Tibial artery (tissue), 4 donors: ENCODE results near the gene KAT2B.

Experiments used
- DNase-seq, 2 donors: peaks; one replicate each; pipeline ENCODE4 v3.0.0-alpha.2; 2019
- H3K27ac ChIP-seq, 2 donors: fragments of 200-600 bp; sonication (generic) in 1 of 2; 1 replicate in 1 of 2; 2 replicates in 1 of 2; pipeline ENCODE4 v1.5.1; 2018 to 2019; ENCODE audit warnings: mild to moderate bottlenecking in 1 of 2
- H3K27me3 ChIP-seq, 2 donors: fragments of 200-600 bp; sonication (generic) in 1 of 2; one replicate each; pipeline versions ENCODE4 v1.5.1 to v1.6.0; 2016 to 2019
- H3K36me3 ChIP-seq, 3 donors: fragments of 200-600 bp; sonication (generic) in 2 of 3; one replicate each; pipeline ENCODE4 v1.5.1; 2016 to 2019; ENCODE audit warnings: mild to moderate bottlenecking in 2 of 3
- H3K4me1 ChIP-seq, 4 donors: fragments of 200-600 bp; sonication (generic) in 2 of 4; 1 replicate in 3 of 4; 2 replicates in 1 of 4; pipeline ENCODE4 v1.5.1; 2016 to 2019
- H3K4me3 ChIP-seq, 2 donors: fragments of 200-600 bp; sonication (generic) in 1 of 2; 1 replicate in 1 of 2; 2 replicates in 1 of 2; pipeline ENCODE4 v1.5.1; 2018 to 2019; ENCODE audit warnings: mild to moderate bottlenecking in 2 of 2
- H3K9me3 ChIP-seq, 3 donors: fragments of 200-600 bp; sonication (generic) in 1 of 3; one replicate each; pipeline ENCODE4 v1.5.1; 2016 to 2019
- intact Hi-C: fragments of 100-400 bp; cut with DNase I; formaldehyde crosslinking; loops from one replicate; pipeline ENCODE4 v1.15.0; 2023; ENCODE audit warnings: low total_unique reads
- TF ChIP-seq, protein P1 (sequence below), 2 experiments: fragments of 200-600 bp in 1 of 2; fragments of 450-650 bp in 1 of 2; IDR thresholded peaks; one replicate each; pipeline ENCODE4 v1.5.1; 2017 to 2019; ENCODE audit warnings: antibody characterized with exemption in 2 of 2, mild to moderate bottlenecking in 1 of 2, moderate library complexity in 1 of 2

Gene KAT2B

DNA sequence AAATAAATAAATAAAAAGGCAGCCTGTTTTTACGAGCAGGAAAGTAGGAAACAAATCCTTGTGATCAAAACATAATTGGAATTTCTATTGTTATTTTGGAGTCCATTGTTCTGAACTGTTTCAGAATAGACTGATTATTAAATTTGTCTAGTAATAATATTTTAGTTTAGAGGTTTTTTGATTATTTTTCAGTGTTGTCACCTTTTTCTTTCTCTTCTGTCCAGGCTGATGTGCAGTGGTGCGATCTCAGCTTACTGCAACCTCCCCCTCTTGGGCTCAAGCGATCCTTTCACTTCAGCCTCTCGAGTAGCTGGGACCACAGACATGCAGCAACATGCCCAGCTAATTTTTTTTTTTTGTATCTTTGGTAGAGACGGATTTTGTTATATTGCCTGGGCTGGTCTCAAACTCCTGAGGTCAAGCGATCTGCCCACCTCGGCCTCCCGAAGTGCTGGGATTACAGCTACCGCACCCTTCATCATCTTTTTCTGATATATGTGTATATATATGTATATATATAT is 38.0 kb downstream of the KAT2B start:
- Histone ChIP-seq H3K9me3 (no peaks in the 10 kb centered on the region), H3K27ac (no peak overlapping the region), H3K4me3 (no peak overlapping the region), H3K36me3 (peaks cover 0 to 8% (median 0%) of the 10 kb centered on the region in 3 donors), H3K4me1 (peaks cover 0 to 21% (median 7%) of the 10 kb centered on the region in 4 donors), H3K27me3 (no peaks in the 10 kb centered on the region)
- DNase-seq, result no peak
- intact Hi-C loops, result no loop called here
- TF ChIP-seq, protein P1, sequence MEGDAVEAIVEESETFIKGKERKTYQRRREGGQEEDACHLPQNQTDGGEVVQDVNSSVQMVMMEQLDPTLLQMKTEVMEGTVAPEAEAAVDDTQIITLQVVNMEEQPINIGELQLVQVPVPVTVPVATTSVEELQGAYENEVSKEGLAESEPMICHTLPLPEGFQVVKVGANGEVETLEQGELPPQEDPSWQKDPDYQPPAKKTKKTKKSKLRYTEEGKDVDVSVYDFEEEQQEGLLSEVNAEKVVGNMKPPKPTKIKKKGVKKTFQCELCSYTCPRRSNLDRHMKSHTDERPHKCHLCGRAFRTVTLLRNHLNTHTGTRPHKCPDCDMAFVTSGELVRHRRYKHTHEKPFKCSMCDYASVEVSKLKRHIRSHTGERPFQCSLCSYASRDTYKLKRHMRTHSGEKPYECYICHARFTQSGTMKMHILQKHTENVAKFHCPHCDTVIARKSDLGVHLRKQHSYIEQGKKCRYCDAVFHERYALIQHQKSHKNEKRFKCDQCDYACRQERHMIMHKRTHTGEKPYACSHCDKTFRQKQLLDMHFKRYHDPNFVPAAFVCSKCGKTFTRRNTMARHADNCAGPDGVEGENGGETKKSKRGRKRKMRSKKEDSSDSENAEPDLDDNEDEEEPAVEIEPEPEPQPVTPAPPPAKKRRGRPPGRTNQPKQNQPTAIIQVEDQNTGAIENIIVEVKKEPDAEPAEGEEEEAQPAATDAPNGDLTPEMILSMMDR (IDR thresholded peaks at IDR 0.05), result no peak

- no peaks in the 10 kb centered on the region for H3K27me3 ChIP-seq
- H3K9me3 ChIP-seq, result no peaks in the 10 kb centered on the region
- DNase-seq, result no peak
- H3K27ac ChIP-seq, result no peak overlapping the region
- H3K4me3 ChIP-seq, result no peak overlapping the region
- peaks cover 0 to 5% (median 0%) of the 10 kb centered on the region in 3 donors for H3K36me3 ChIP-seq
- intact Hi-C loops, result no loop called here
- TF ChIP-seq, protein P1 (IDR thresholded peaks at IDR 0.05), result no peak
- peaks cover 0 to 18% (median 7%) of the 10 kb centered on the region in 4 donors for H3K4me1 ChIP-seq
These were observed 39.4 kb downstream of the KAT2B start for GRCh38 chr3:20079621-20080020.

DNA sequence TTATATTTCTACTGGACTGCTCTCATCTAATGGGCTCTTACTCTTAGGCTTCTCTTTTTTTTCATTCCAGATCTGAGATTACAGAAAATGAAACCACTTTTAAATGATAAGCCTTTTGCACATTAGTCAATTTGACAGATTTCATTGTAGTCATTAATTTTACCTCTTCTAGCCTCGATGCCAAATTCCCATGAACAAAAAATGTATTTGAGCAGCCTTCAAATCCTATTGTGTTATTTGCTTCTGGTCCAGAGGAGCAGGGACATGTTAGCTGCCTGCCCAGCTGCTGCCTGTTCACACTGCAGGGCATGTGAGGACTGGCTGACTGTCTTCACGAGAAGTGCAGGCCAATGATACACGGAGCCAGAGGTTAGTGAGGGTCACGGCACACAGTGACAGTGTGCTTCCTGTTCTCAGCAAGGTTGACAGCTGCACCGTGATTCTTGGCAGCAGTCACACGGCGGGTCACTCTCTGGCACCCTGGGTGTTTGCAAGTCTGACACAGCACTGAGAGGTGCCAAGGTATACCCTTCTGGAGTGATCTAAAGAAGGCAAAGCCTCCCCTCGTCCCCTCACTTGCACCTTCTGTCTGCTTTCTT is 40.8 kb downstream of the KAT2B start:
- Histone ChIP-seq H3K9me3 (no peaks in the 10 kb centered on the region), H3K36me3 (peaks cover 0 to 5% (median 2%) of the 10 kb centered on the region in 3 donors), H3K4me3 (no peak overlapping the region), H3K27ac (no peak overlapping the region), H3K27me3 (no peaks in the 10 kb centered on the region), H3K4me1 (peaks cover 0 to 14% (median 7%) of the 10 kb centered on the region in 4 donors)
- peak in 1 of 2 donors; percentile 69 for DNase-seq
- intact Hi-C loops, result no loop called here
- TF ChIP-seq, protein P1 (IDR thresholded peaks at IDR 0.05), result no peak

GRCh38 chr3:20083253-20083652 is 43.0 kb downstream of the KAT2B start:
- no peak overlapping the region for H3K27ac ChIP-seq
- no peak overlapping the region for H3K4me3 ChIP-seq
- DNase-seq, result no peak
- H3K4me1 ChIP-seq, result peaks cover 0 to 14% (median 7%) of the 10 kb centered on the region in 4 donors
- no peaks in the 10 kb centered on the region for H3K27me3 ChIP-seq
- H3K9me3 ChIP-seq, result no peaks in the 10 kb centered on the region
- intact Hi-C loops, result no loop called here
- peaks cover 0 to 10% (median 5%) of the 10 kb centered on the region in 3 donors for H3K36me3 ChIP-seq
- TF ChIP-seq, protein P1 (IDR thresholded peaks at IDR 0.05), result no peak

- Histone ChIP-seq H3K9me3 (no peaks in the 10 kb centered on the region), H3K4me3 (no peak overlapping the region), H3K27me3 (no peaks in the 10 kb centered on the region), H3K4me1 (peaks cover 0 to 14% (median 7%) of the 10 kb centered on the region in 4 donors), H3K36me3 (peaks cover 0 to 10% (median 5%) of the 10 kb centered on the region in 3 donors), H3K27ac (no peak overlapping the region)
- intact Hi-C loops, result no loop called here
- TF ChIP-seq, protein P1 (IDR thresholded peaks at IDR 0.05), result no peak
- no peak for DNase-seq
These were observed 43.7 kb downstream of the KAT2B start for GRCh38 chr3:20083953-20084352.
